MM.1S (cell line): ENCODE data around the gene COX4I1.

Source experiments
- EZH2 ChIP-seq: fragments of 300-600 bp; sonication (generic); optimal IDR thresholded peaks from 2 replicates; pipeline ENCODE3; 2017; ENCODE audit warnings: low read depth, mild to moderate bottlenecking, antibody characterized with exemption, low read length, mixed read lengths
- EZH2phosphoT487 ChIP-seq: fragments of 300-600 bp; sonication (generic); IDR thresholded peaks from 2 replicates; pipeline ENCODE4 v1.6.1; 2018; ENCODE audit warnings: antibody characterized with exemption, low read length
- TF ChIP-seq, protein P1 (sequence below): fragments of 300-600 bp; sonication (generic); IDR thresholded peaks from 2 replicates; pipeline ENCODE4 v1.5.1; 2016; ENCODE audit warnings: antibody characterized with exemption, low read length, mixed read lengths

DNA sequence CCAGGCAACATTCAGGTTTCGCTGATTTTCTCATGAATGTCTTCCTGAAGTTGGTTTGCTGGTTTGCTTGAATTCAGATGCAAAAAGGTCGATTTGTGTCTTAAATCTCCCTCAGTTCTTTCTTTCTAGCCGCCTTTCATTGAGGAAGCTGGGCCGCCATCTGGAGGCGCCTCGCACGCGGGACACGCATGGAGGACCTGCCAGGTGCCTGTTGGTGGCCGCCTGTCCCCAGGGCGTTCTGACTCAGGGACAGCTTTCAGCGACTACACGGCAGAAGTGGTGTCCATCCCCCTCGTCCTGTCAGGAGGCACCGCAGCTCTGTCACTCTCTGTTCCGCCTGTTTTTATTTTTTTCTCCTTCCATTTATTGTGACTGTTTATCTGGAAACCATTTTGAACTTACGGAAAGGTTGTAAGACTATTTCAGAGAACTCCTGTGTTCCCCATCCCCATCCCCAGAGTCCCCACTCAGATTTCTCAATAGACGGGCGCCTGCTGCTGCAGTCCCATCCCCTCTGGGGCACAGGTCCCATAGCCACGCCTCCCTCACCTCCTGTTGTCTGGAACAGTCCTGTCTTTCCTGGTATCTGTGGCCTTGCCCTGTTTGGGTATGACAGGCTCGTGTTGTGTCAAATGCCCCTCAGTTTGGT is 33.2 kb downstream of the COX4I1 start:
- no peak for TF ChIP-seq EZH2phosphoT487
- TF ChIP-seq, protein P1, sequence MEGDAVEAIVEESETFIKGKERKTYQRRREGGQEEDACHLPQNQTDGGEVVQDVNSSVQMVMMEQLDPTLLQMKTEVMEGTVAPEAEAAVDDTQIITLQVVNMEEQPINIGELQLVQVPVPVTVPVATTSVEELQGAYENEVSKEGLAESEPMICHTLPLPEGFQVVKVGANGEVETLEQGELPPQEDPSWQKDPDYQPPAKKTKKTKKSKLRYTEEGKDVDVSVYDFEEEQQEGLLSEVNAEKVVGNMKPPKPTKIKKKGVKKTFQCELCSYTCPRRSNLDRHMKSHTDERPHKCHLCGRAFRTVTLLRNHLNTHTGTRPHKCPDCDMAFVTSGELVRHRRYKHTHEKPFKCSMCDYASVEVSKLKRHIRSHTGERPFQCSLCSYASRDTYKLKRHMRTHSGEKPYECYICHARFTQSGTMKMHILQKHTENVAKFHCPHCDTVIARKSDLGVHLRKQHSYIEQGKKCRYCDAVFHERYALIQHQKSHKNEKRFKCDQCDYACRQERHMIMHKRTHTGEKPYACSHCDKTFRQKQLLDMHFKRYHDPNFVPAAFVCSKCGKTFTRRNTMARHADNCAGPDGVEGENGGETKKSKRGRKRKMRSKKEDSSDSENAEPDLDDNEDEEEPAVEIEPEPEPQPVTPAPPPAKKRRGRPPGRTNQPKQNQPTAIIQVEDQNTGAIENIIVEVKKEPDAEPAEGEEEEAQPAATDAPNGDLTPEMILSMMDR = no peak
- TF ChIP-seq EZH2 = no peak
